Left ventricle myocardium inferior (tissue), 1 donor: ENCODE measurements around the gene GLP1R. TPM values are rescaled to one million over a fixed set of nuclear protein-coding genes. Genes with fewer than 3 reads are reported as not detected.

Experiments
- DNase-seq: peaks from one replicate; pipeline ENCODE4 v3.0.0-alpha.2; 2020
- H3K27ac ChIP-seq: fragments of 200-600 bp; replicated peaks from 2 replicates; pipeline ENCODE4 v1.8.0; 2021
- H3K27me3 ChIP-seq: fragments of 200-600 bp; 2 replicates; pipeline ENCODE4 v1.8.0; 2021; ENCODE audit warnings: low read depth
- H3K36me3 ChIP-seq: fragments of 200-600 bp; 2 replicates; pipeline ENCODE4 v1.8.0; 2021
- H3K4me1 ChIP-seq: fragments of 200-600 bp; 2 replicates; pipeline ENCODE4 v1.8.0; 2021
- H3K4me3 ChIP-seq: fragments of 200-600 bp; 2 replicates; pipeline ENCODE4 v1.8.0; 2021; ENCODE audit warnings: mild to moderate bottlenecking, moderate library complexity
- H3K9me3 ChIP-seq: fragments of 200-600 bp; replicated peaks from 2 replicates; pipeline ENCODE4 v1.8.0; 2021
- CTCF ChIP-seq: fragments of 200-600 bp; IDR thresholded peaks from 2 replicates; pipeline ENCODE4 v1.8.0; 2021; ENCODE audit warnings: antibody characterized with exemption, mild to moderate bottlenecking, borderline replicate concordance
- intact Hi-C: fragments of 100-400 bp; cut with micrococcal nuclease; formaldehyde crosslinking; loops from one replicate; pipeline ENCODE4 v1.11.0; 2022
- total RNA-seq: library from RNA; stranded (reverse); fragmentation: NEBNext Ultra II Directional; extraction: Animal tissue kit (Norgen Biotek cat#: 25700); gene quantifications from one replicate; pipeline ENCODE4 v1.2.1, GENCODE V29; 2021
- donor health status: DM: no; HTN: yes; CAD: no; lungs with severe emphysema.

GLP1R gene
- total RNA-seq, 1 donor from 2014 or later, result 7.5 TPM

- intact Hi-C loops, result no loop called here
- no peak for DNase-seq
- Histone ChIP-seq H3K27me3 (peaks cover 23% of the 10 kb centered on the region), H3K9me3 (no peaks in the 10 kb centered on the region), H3K4me3 (no peak overlapping the region), H3K27ac (no peak overlapping the region), H3K4me1 (peaks cover 57% of the 10 kb centered on the region), H3K36me3 (peaks cover 4% of the 10 kb centered on the region)
- TF ChIP-seq CTCF, result no peak
Observed at GRCh38 chr6:39055661-39056060, 7.1 kb downstream of the GLP1R start.

- DNase-seq, result no peak
Observed at GRCh38 chr6:39056191-39056590, 7.6 kb downstream of the GLP1R start.

DNA sequence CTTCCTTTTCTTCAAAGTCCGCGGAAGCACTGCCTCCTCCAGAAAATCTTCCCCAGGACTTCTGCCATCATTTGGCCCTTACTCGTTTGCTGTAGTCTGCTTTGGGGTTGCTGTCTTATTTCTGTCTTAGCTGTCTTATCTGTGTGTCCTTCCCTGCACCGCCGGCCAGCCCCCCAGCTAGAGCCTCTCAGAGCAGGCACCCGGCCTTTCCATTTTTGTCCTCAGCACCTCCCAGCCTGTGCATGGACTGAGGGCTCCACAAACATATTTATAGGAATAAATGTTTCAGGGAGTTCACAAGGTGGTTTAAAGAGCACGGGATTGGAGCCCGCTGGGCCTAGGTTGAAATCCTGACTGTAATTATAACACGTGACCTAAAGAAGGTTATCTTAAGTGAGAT is 8.1 kb downstream of the GLP1R start:
- intact Hi-C loops, result no loop called here
- no peak for DNase-seq
- H3K27ac ChIP-seq, result peak overlapping the region; percentile 3

More at GRCh38 chr6:39056191-39056590, 7.6 kb downstream of the GLP1R start:
- Histone ChIP-seq H3K36me3 (peaks cover 4% of the 10 kb centered on the region), H3K27me3 (peaks cover 26% of the 10 kb centered on the region), H3K4me1 (peaks cover 57% of the 10 kb centered on the region), H3K4me3 (no peak overlapping the region), H3K9me3 (no peaks in the 10 kb centered on the region), H3K27ac (no peak overlapping the region)
- intact Hi-C loops, result no loop called here
- no peak for TF ChIP-seq CTCF

GRCh38 chr6:39057251-39058155 is 8.9 kb downstream of the GLP1R start:
- TF ChIP-seq CTCF, result no peak

More for the DNA sequence above, 8.1 kb downstream of the GLP1R start:
- Histone ChIP-seq H3K36me3 (peaks cover 4% of the 10 kb centered on the region), H3K4me3 (no peak overlapping the region), H3K4me1 (peaks cover 58% of the 10 kb centered on the region), H3K9me3 (no peaks in the 10 kb centered on the region), H3K27me3 (peaks cover 30% of the 10 kb centered on the region)
- no peak for TF ChIP-seq CTCF

DNA sequence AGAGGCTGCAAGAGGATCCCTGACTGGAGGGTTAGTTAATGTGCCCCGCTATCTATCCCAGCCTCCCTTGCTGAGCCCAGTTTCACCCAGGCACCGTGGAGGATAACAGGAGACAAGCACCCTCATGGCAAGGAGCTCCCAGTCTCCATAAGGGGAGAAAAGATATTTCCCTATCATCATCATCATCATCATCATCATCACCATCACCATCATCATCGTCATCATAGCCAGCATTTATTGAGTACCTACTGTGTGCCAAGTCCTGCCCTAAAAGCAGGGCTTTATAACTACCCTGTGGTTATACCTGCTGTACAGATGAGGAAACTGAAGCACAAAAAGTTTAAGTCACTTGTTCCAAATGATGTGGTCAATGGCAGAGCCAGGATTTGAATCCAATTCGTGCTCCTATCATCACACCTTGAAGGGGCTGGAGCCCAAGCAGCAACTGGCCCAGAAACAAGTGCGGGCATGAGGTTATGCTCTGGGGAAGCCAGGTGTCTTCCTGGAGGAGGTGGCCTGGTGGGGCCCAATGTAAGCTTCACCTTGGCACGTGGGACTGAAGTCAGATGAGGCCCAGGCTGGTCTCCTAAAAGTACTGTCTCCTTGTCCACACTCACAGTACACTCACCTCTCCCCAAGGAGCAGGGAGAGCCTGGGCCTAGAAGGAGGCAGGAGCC is 10.0 kb downstream of the GLP1R start:
- Histone ChIP-seq H3K27me3 (peaks cover 35% of the 10 kb centered on the region), H3K36me3 (peaks cover 4% of the 10 kb centered on the region), H3K27ac (no peak overlapping the region), H3K9me3 (no peaks in the 10 kb centered on the region), H3K4me3 (no peak overlapping the region), H3K4me1 (peaks cover 73% of the 10 kb centered on the region)
- TF ChIP-seq CTCF, result no peak
- intact Hi-C loops, result no loop called here
- no peak for DNase-seq

More at GRCh38 chr6:39057251-39058155, 8.9 kb downstream of the GLP1R start:
- no peaks in the 10 kb centered on the region for H3K9me3 ChIP-seq
- no peak overlapping the region for H3K4me3 ChIP-seq
- peaks cover 67% of the 10 kb centered on the region for H3K4me1 ChIP-seq
- peaks cover 35% of the 10 kb centered on the region for H3K27me3 ChIP-seq
- DNase-seq, result no peak
- H3K27ac ChIP-seq, result peak overlapping the region; percentile 3
- peaks cover 4% of the 10 kb centered on the region for H3K36me3 ChIP-seq
- intact Hi-C loops, result no loop called here
